ENCODE results near the gene FRY. TPM values are rescaled to one million over a fixed set of nuclear protein-coding genes. Genes with fewer than 3 reads are reported as not detected.
"Not testable (repeated sequence)": the region's sequence is repeated elsewhere in the genome, so short reads cannot be mapped to it uniquely, and the experiment has no call there.

Gene FRY
- total RNA-seq, 1 experiment from 2014 or later, result 1.3 TPM

DNA sequence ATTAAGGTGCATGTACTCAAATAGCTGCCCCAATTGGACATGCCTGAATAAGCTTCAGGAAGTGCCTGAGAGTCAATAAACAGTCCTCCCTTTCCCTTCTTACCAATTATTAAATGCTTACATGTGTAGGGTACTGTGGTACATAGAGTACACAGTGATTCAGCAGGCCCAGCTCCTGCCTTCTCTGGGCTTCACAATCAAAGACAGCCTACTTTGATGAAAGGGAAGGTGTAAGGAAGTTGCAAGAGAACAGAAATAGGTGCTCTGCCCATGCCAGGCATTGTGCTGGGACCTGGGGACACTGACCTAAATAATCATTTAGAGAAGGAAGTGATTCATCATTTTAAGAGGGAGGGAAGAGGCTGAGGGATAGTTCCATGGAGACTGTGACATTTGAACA, 17.2 kb downstream of the FRY start:
- no peaks in the 10 kb centered on the region for H3K79me2 ChIP-seq (ENCODE audit: low read length)
- ChIA-PET POLR2A (ENCODE audit: unreplicated experiment) (no interaction called here), CTCF (no interaction called here)
- peaks cover 13% of the 10 kb centered on the region for H3K4me1 ChIP-seq (ENCODE audit: insufficient read depth, low read length)
- no peak overlapping the region for H2AFZ ChIP-seq (ENCODE audit: low read length)
- no peaks in the 10 kb centered on the region for H3F3A ChIP-seq (ENCODE audit: low read length, unreplicated experiment)
- TF ChIP-seq EZH2phosphoT487 (IDR thresholded peaks at IDR 0.05; ENCODE audit: borderline replicate concordance, low read length) (no peak), EZH2 (IDR thresholded peaks at IDR 0.05; ENCODE audit: low read length, unreplicated experiment) (no peak)
- TF ChIP-seq, protein P1, sequence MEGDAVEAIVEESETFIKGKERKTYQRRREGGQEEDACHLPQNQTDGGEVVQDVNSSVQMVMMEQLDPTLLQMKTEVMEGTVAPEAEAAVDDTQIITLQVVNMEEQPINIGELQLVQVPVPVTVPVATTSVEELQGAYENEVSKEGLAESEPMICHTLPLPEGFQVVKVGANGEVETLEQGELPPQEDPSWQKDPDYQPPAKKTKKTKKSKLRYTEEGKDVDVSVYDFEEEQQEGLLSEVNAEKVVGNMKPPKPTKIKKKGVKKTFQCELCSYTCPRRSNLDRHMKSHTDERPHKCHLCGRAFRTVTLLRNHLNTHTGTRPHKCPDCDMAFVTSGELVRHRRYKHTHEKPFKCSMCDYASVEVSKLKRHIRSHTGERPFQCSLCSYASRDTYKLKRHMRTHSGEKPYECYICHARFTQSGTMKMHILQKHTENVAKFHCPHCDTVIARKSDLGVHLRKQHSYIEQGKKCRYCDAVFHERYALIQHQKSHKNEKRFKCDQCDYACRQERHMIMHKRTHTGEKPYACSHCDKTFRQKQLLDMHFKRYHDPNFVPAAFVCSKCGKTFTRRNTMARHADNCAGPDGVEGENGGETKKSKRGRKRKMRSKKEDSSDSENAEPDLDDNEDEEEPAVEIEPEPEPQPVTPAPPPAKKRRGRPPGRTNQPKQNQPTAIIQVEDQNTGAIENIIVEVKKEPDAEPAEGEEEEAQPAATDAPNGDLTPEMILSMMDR (conservative IDR thresholded peaks at IDR 0.05; ENCODE audit: low read depth, low read length), result no peak
- H3K27me3 ChIP-seq (ENCODE audit: low read length), result no peaks in the 10 kb centered on the region
- BruUV-seq (replicated peaks), result no TSS peak
- H3K27ac ChIP-seq (ENCODE audit: low read length), result 0 out of 2 replicates have a peak overlapping the region, but pooled peaks have one; percentile 3
- DNase-seq, result peak; percentile 52
- H3K4me2 ChIP-seq (ENCODE audit: low read length), result no peak overlapping the region
- ATAC-seq, result no peak; the same call in 1 of the 2 replicates
- intact Hi-C loops (cut with micrococcal nuclease), result no loop called here
- H4K20me1 ChIP-seq (ENCODE audit: low read length), result no peaks in the 10 kb centered on the region
- H3K9me2 ChIP-seq (replicated peaks; ENCODE audit: low read length), result no peaks in the 10 kb centered on the region
- H3K36me3 ChIP-seq (ENCODE audit: low read depth, low read length), result no peaks in the 10 kb centered on the region
- H3K9ac ChIP-seq (ENCODE audit: low read length), result no peak overlapping the region
- H3K4me3 ChIP-seq (ENCODE audit: low read length), result no peak overlapping the region
- no peaks in the 10 kb centered on the region for H3K9me3 ChIP-seq (ENCODE audit: low read length)

DNA sequence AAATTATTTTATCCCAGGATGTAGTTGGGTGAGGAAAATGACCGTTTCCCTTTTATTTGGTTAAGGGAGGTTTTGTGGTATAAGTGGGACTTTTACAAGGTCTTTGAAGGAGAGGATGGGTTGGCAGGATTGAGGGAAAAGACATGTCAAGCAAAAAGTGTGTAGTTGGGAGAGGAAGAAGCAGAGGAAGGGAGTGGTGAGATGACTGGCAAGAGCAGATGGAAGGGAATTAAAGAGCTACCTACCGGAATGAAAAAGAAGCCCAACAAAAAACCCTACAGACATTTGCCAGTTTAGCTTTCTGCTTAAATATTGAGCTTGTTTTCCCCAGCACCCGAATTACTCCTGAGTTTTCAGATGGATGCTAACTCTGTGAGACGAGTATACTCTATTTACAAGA, 19.6 kb downstream of the FRY start:
- CTCF ChIA-PET, result no interaction called here

DNA sequence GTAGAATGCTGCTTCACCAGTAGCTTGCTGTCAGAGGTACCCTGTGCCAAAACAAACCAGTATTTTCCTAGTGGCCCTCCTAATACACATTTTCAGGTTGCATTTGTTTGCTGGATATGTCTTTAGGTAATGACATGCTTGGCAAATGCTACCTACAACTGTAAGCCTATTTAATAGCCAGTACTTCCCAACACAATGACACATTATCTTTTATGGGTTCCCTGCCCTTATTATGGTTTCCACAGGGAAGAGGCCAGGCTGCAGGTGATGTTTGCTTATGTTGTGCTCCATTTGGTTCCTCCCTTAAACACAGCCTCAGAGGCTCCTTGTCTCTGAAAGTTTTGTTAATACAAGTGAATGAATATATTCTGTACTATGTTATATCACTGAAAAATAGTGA, 24.7 kb downstream of the FRY start:
- TF ChIP-seq EZH2 (IDR thresholded peaks at IDR 0.05; ENCODE audit: low read length, unreplicated experiment), result no peak
- TF ChIP-seq, protein P1 (conservative IDR thresholded peaks at IDR 0.05; ENCODE audit: low read depth, low read length), result no peak
- TF ChIP-seq EZH2phosphoT487 (IDR thresholded peaks at IDR 0.05; ENCODE audit: borderline replicate concordance, low read length), result no peak
- Histone ChIP-seq H3K27me3 (ENCODE audit: low read length) (no peaks in the 10 kb centered on the region), H3K9me2 (replicated peaks; ENCODE audit: low read length) (no peaks in the 10 kb centered on the region), H3K4me1 (ENCODE audit: insufficient read depth, low read length) (no peaks in the 10 kb centered on the region), H3K9me3 (ENCODE audit: low read length) (no peaks in the 10 kb centered on the region), H2AFZ (ENCODE audit: low read length) (no peak overlapping the region), H3K27ac (ENCODE audit: low read length) (no peak overlapping the region), H3K79me2 (ENCODE audit: low read length) (no peaks in the 10 kb centered on the region), H3F3A (ENCODE audit: low read length, unreplicated experiment) (no peaks in the 10 kb centered on the region), H4K20me1 (ENCODE audit: low read length) (no peaks in the 10 kb centered on the region), H3K4me2 (ENCODE audit: low read length) (no peak overlapping the region), H3K9ac (ENCODE audit: low read length) (no peak overlapping the region), H3K4me3 (ENCODE audit: low read length) (no peak overlapping the region), H3K36me3 (ENCODE audit: low read depth, low read length) (no peaks in the 10 kb centered on the region)
- DNase-seq (peak; percentile 33), ATAC-seq (no peak)
- intact Hi-C loops (cut with micrococcal nuclease), result no loop called here
- CTCF ChIA-PET, result no interaction called here
- BruUV-seq (replicated peaks), result no TSS peak
- POLR2A ChIA-PET (ENCODE audit: unreplicated experiment), result no interaction called here

More for the DNA sequence above, 19.6 kb downstream of the FRY start:
- Histone ChIP-seq H3F3A (ENCODE audit: low read length, unreplicated experiment) (no peaks in the 10 kb centered on the region), H3K4me3 (ENCODE audit: low read length) (no peak overlapping the region), H3K27ac (ENCODE audit: low read length) (no peak overlapping the region), H2AFZ (ENCODE audit: low read length) (no peak overlapping the region), H3K9me2 (replicated peaks; ENCODE audit: low read length) (no peaks in the 10 kb centered on the region), H3K79me2 (ENCODE audit: low read length) (no peaks in the 10 kb centered on the region), H3K27me3 (ENCODE audit: low read length) (no peaks in the 10 kb centered on the region), H3K9ac (ENCODE audit: low read length) (no peak overlapping the region), H3K9me3 (ENCODE audit: low read length) (no peaks in the 10 kb centered on the region), H4K20me1 (ENCODE audit: low read length) (no peaks in the 10 kb centered on the region), H3K4me2 (ENCODE audit: low read length) (no peak overlapping the region), H3K36me3 (ENCODE audit: low read depth, low read length) (no peaks in the 10 kb centered on the region), H3K4me1 (ENCODE audit: insufficient read depth, low read length) (peaks cover 13% of the 10 kb centered on the region)
- DNase-seq (no peak), ATAC-seq (no peak)
- intact Hi-C loops (cut with micrococcal nuclease), result no loop called here
- TF ChIP-seq EZH2phosphoT487 (IDR thresholded peaks at IDR 0.05; ENCODE audit: borderline replicate concordance, low read length) (no peak), EZH2 (IDR thresholded peaks at IDR 0.05; ENCODE audit: low read length, unreplicated experiment) (no peak)
- TF ChIP-seq, protein P1 (conservative IDR thresholded peaks at IDR 0.05; ENCODE audit: low read depth, low read length), result no peak
- POLR2A ChIA-PET (ENCODE audit: unreplicated experiment), result no interaction called here
- BruUV-seq (replicated peaks), result no TSS peak

DNA sequence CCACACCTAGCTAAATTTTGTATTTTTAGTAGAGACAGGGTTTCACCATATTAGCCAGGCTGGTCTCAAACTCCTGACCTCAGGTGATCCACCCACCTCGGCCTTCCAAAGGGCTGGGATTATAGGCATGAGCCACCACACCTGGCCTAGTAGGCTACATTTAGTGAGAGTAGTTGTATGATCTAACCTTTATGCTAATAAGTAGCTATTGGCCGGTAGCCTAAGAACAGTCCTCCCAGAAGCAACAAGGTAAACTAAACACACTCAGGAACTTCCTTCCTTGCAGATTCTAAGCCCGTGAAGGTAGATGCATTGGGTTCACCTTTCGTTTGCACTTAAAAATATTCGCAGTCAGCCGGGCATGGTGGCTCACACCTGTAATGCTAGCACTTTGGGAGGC, 25.8 kb downstream of the FRY start:
- H3K79me2 ChIP-seq (ENCODE audit: low read length); H3K9me2 ChIP-seq (replicated peaks; ENCODE audit: low read length); H3K27me3 ChIP-seq (ENCODE audit: low read length); DNase-seq; intact Hi-C loops (cut with micrococcal nuclease); CTCF ChIA-PET; POLR2A ChIA-PET (ENCODE audit: unreplicated experiment); H3K4me2 ChIP-seq (ENCODE audit: low read length); H3K27ac ChIP-seq (ENCODE audit: low read length); H2AFZ ChIP-seq (ENCODE audit: low read length); BruUV-seq (replicated peaks); H3K9me3 ChIP-seq (ENCODE audit: low read length); H4K20me1 ChIP-seq (ENCODE audit: low read length); H3F3A ChIP-seq (ENCODE audit: low read length, unreplicated experiment); ATAC-seq; H3K9ac ChIP-seq (ENCODE audit: low read length); H3K36me3 ChIP-seq (ENCODE audit: low read depth, low read length); H3K4me3 ChIP-seq (ENCODE audit: low read length); H3K4me1 ChIP-seq (ENCODE audit: insufficient read depth, low read length): not testable (repeated sequence)

All from PC-3 (cell line).